ENCODE data around the gene MAK. TPM values are rescaled to one million over a fixed set of nuclear protein-coding genes. Genes with fewer than 3 reads are reported as not detected.

MAK gene
- total RNA-seq, 1 experiment from 2014 or later, result 0.22 TPM

GRCh38 chr6:10862361-10862760 is 24.0 kb upstream of the MAK start:
- DNase-seq (ENCODE audit: low read depth, low spot score) (no peak), ATAC-seq (no peak)
- Histone ChIP-seq H3K27me3 (ENCODE audit: insufficient read depth, low read length) (no peaks in the 10 kb centered on the region), H3K4me3 (replicated peaks in 1 of 2; ENCODE audit: low read depth in 1 of 2, low read length in 2 of 2) (no peak overlapping the region), H3K27ac (ENCODE audit: low read depth, low read length) (no peak overlapping the region), H3K9ac (ENCODE audit: low read length) (no peak overlapping the region), H3K9me2 (ENCODE audit: insufficient read depth) (no peaks in the 10 kb centered on the region), H3K4me1 (ENCODE audit: control insufficient read depth in 1 of 2, insufficient read depth in 2 of 2, low read length in 2 of 2) (no peaks in the 10 kb centered on the region), H3K36me3 (ENCODE audit: control insufficient read depth in 1 of 2, insufficient read depth in 2 of 2, low read length in 2 of 2) (no peaks in the 10 kb centered on the region), H4K20me1 (ENCODE audit: insufficient read depth) (no peaks in the 10 kb centered on the region), H3K79me2 (ENCODE audit: insufficient read depth, low read length) (no peaks in the 10 kb centered on the region), H3K4me2 (ENCODE audit: low read length) (no peak overlapping the region), H3K9me3 (ENCODE audit: control insufficient read depth in 1 of 2, insufficient read depth in 1 of 2, low read depth in 1 of 2, low read length in 2 of 2) (no peaks in the 10 kb centered on the region), H2AFZ (ENCODE audit: low read depth, low read length, poor library complexity, severe bottlenecking) (no peak overlapping the region)
- ChIA-PET CTCF (no interaction called here), RAD21 (ENCODE audit: low non-redundant PET in 1 of 2, low total read pairs in 2 of 2, uncharacterized antibody in 2 of 2, unreplicated experiment in 2 of 2) (no interaction called here), POLR2A (no interaction called here)
- BruUV-seq (replicated peaks), result no TSS peak
- intact Hi-C loops (cut with micrococcal nuclease), result no loop called here
- TF ChIP-seq CBX3 (IDR thresholded peaks at IDR 0.05; ENCODE audit: low read depth) (no peak), EGR1 (IDR thresholded peaks at IDR 0.05; ENCODE audit: low read depth) (no peak), JUND (IDR thresholded peaks at IDR 0.05) (no peak), FOSL1 (IDR thresholded peaks at IDR 0.05; ENCODE audit: low read depth) (no peak), ZFX (IDR thresholded peaks at IDR 0.05) (no peak), TCF7L2 (IDR thresholded peaks at IDR 0.05; ENCODE audit: borderline replicate concordance, extremely low read depth, insufficient read depth, insufficient read length) (no peak), ZNF274 (IDR thresholded peaks at IDR 0.05; ENCODE audit: low read depth, low read length) (no peak), ZBTB33 (IDR thresholded peaks at IDR 0.05; ENCODE audit: extremely low read depth, insufficient replicate concordance, low read length) (no peak)

- ATAC-seq, result no peak
- Histone ChIP-seq H3K27ac (ENCODE audit: low read depth, low read length) (no peak overlapping the region), H3K9me3 (ENCODE audit: control insufficient read depth in 1 of 2, insufficient read depth in 1 of 2, low read depth in 1 of 2, low read length in 2 of 2) (no peaks in the 10 kb centered on the region), H3K4me1 (ENCODE audit: control insufficient read depth in 1 of 2, insufficient read depth in 2 of 2, low read length in 2 of 2) (no peaks in the 10 kb centered on the region), H3K36me3 (ENCODE audit: control insufficient read depth in 1 of 2, insufficient read depth in 2 of 2, low read length in 2 of 2) (no peaks in the 10 kb centered on the region), H3K4me3 (replicated peaks in 1 of 2; ENCODE audit: low read depth in 1 of 2, low read length in 2 of 2) (no peak overlapping the region), H3K9me2 (ENCODE audit: insufficient read depth) (no peaks in the 10 kb centered on the region), H3K4me2 (ENCODE audit: low read length) (no peak overlapping the region), H3K27me3 (ENCODE audit: insufficient read depth, low read length) (no peaks in the 10 kb centered on the region), H3K79me2 (ENCODE audit: insufficient read depth, low read length) (no peaks in the 10 kb centered on the region), H2AFZ (ENCODE audit: low read depth, low read length, poor library complexity, severe bottlenecking) (no peak overlapping the region), H3K9ac (ENCODE audit: low read length) (no peak overlapping the region), H4K20me1 (ENCODE audit: insufficient read depth) (no peaks in the 10 kb centered on the region)
- DNase-seq (ENCODE audit: low read depth, low spot score), result no peak
- RAD21 ChIA-PET (ENCODE audit: low non-redundant PET in 1 of 2, low total read pairs in 2 of 2, uncharacterized antibody in 2 of 2, unreplicated experiment in 2 of 2), result no interaction called here
- CTCF ChIA-PET, result no interaction called here
- no peak for TF ChIP-seq ZNF274 (IDR thresholded peaks at IDR 0.05; ENCODE audit: low read depth, low read length)
- no peak for TF ChIP-seq SIN3A (IDR thresholded peaks at IDR 0.05; ENCODE audit: low read depth)
- TF ChIP-seq FOSL1 (IDR thresholded peaks at IDR 0.05; ENCODE audit: low read depth), result no peak
- TF ChIP-seq MAX (IDR thresholded peaks at IDR 0.05), result no peak
- TF ChIP-seq EZH2 (IDR thresholded peaks at IDR 0.05), result no peak
- no peak for TF ChIP-seq CTCF (IDR thresholded peaks at IDR 0.05 in 2 of 3, conservative IDR thresholded peaks at IDR 0.05 in 1 of 3; ENCODE audit: borderline replicate concordance in 1 of 3, insufficient read depth in 1 of 3, low read depth in 2 of 3, low read length in 2 of 3)
- no peak for TF ChIP-seq SP1 (IDR thresholded peaks at IDR 0.05; ENCODE audit: low read depth)
- POLR2A ChIA-PET, result no interaction called here
- no TSS peak for BruUV-seq (replicated peaks)
- intact Hi-C loops (cut with micrococcal nuclease), result no loop called here
Measured at GRCh38 chr6:10861086-10861485, 22.7 kb upstream of the MAK start.
